HepG2 (cell line): Measurements from ENCODE around the gene TCFL5. TPM values are rescaled to one million over a fixed set of nuclear protein-coding genes. Genes with fewer than 3 reads are reported as not detected.

Source experiments
- ETV6 ChIP-seq: sonication (generic); formaldehyde crosslinking; conservative IDR thresholded peaks from 2 replicates; pipeline ENCODE4 v1.4.0; 2020; ENCODE audit warnings: missing genetic modification reagents
- FOXC1 ChIP-seq: sonication (generic); formaldehyde crosslinking; IDR thresholded peaks from 2 replicates; pipeline ENCODE4 v1.8.0; 2022; ENCODE audit warnings: mild to moderate bottlenecking, missing genetic modification reagents, borderline replicate concordance
- KDM1A ChIP-seq: IDR thresholded peaks from 2 replicates; pipeline ENCODE4 v1.6.1; 2016; ENCODE audit warnings: missing compliant biosample characterization
- KDM5A ChIP-seq: fragments of 200-600 bp; sonication (generic); IDR thresholded peaks from 2 replicates; pipeline ENCODE4 v1.7.0; 2018; ENCODE audit warnings: antibody characterized with exemption, mild to moderate bottlenecking, low read length, borderline replicate concordance
- MAZ ChIP-seq, 2 experiments: sonication (generic) in 1 of 2; formaldehyde crosslinking in 1 of 2; IDR thresholded peaks; 2 replicates each; pipeline versions ENCODE4 v1.5.0 to v1.6.1; 2012 to 2020; ENCODE audit warnings: low read depth in 2 of 2, mild to moderate bottlenecking in 2 of 2, borderline replicate concordance in 1 of 2, improper control_type of control experiment in 1 of 2, low read length in 1 of 2, missing genetic modification reagents in 1 of 2, moderate library complexity in 1 of 2
- NR2C2 ChIP-seq: sonication (generic); formaldehyde crosslinking; IDR thresholded peaks from 2 replicates; pipeline ENCODE4 v1.4.0; 2020; ENCODE audit warnings: missing genetic modification reagents, mild to moderate bottlenecking, moderate library complexity, borderline replicate concordance
- RELA ChIP-seq: sonication (generic); formaldehyde crosslinking; IDR thresholded peaks from 2 replicates; pipeline ENCODE4 v1.4.0; 2020; ENCODE audit warnings: missing genetic modification reagents
- SMAD9 ChIP-seq: sonication (generic); formaldehyde crosslinking; IDR thresholded peaks from 2 replicates; pipeline ENCODE4 v1.5.1; 2020; ENCODE audit warnings: mild to moderate bottlenecking, missing genetic modification reagents
- TBL1XR1 ChIP-seq: fragments of 150-350 bp; IDR thresholded peaks from 2 replicates; pipeline ENCODE4 v1.6.1; 2014; ENCODE audit warnings: borderline replicate concordance, low read length; ENCODE audit not compliant: partially characterized antibody
- TFE3 ChIP-seq: IDR thresholded peaks from 2 replicates; pipeline ENCODE4 v1.6.1; 2016
- ZBTB3 ChIP-seq: sonication (generic); formaldehyde crosslinking; IDR thresholded peaks from 2 replicates; pipeline ENCODE4 v1.4.0; 2020; ENCODE audit warnings: low read depth, mild to moderate bottlenecking, moderate library complexity, missing genetic modification reagents, borderline replicate concordance
- ZBTB34 ChIP-seq: sonication (generic); formaldehyde crosslinking; IDR thresholded peaks from 2 replicates; pipeline ENCODE4 v1.8.0; 2022; ENCODE audit warnings: mild to moderate bottlenecking, missing genetic modification reagents
- ZFP91 ChIP-seq: sonication (generic); formaldehyde crosslinking; IDR thresholded peaks from 2 replicates; pipeline ENCODE4 v1.9.0; 2022; ENCODE audit warnings: missing genetic modification reagents, mild to moderate bottlenecking, borderline replicate concordance
- ZNF292 ChIP-seq: sonication (generic); formaldehyde crosslinking; IDR thresholded peaks from 2 replicates; pipeline ENCODE4 v1.8.1; 2022; ENCODE audit warnings: mild to moderate bottlenecking, low read depth, missing genetic modification reagents, borderline replicate concordance
- ZNF337 ChIP-seq: sonication (generic); formaldehyde crosslinking; IDR thresholded peaks from 2 replicates; pipeline ENCODE4 v1.5.1; 2020; ENCODE audit warnings: missing genetic modification reagents, low read depth, mild to moderate bottlenecking, borderline replicate concordance
- ZNF607 ChIP-seq: sonication (generic); formaldehyde crosslinking; IDR thresholded peaks from 2 replicates; pipeline ENCODE4 v1.5.1; 2020; ENCODE audit warnings: missing genetic modification reagents, mild to moderate bottlenecking, borderline replicate concordance
- polyA plus RNA-seq, 8 experiments: library from polyadenylated mRNA; depleted of rRNA in 3 of 8; stranded (reverse) in 7 of 8; unstranded in 1 of 8; fragments of >200 nt; fragmentation: Illumina TruSeq in 4 of 8; extraction: Trizol in 4 of 8; gene quantifications; 2 replicates each; pipeline versions ENCODE4 v1.2.1 to v1.2.3, GENCODE V29; 2011 to 2016; ENCODE audit warnings: low read depth in 4 of 8, missing spikeins in 1 of 8, mixed read lengths in 1 of 8; ENCODE audit not compliant: insufficient read depth in 1 of 8
- total RNA-seq, 5 experiments: library from RNA; depleted of rRNA; stranded (reverse); fragments of >200 nt; fragmentation: Illumina TruSeq; extraction: Trizol; gene quantifications; 2 replicates each; pipeline ENCODE4 v1.2.3, GENCODE V29; 2016; ENCODE audit warnings: low read depth in 1 of 5
- TF ChIP-seq, protein P1 (sequence below): IDR thresholded peaks from 2 replicates; pipeline ENCODE4 v1.6.1; 2016; ENCODE audit warnings: low read depth
- TF ChIP-seq, protein P2 (sequence below): sonication (generic); formaldehyde crosslinking; IDR thresholded peaks from 2 replicates; pipeline ENCODE4 v1.4.0; 2020; ENCODE audit warnings: missing genetic modification reagents

TCFL5 gene
- total and polyA plus RNA-seq, 2 of the 13 experiments (the other 11 are each of a cell fraction or from before 2014, with no cell fraction given), result 14.8 to 20.0 TPM

- 0 out of 2 replicates have a peak, but pooled peaks have one; percentile 9 for TF ChIP-seq ZBTB34 (CRISPR knock-in tag)
- TF ChIP-seq SMAD9 (CRISPR knock-in tag), result no peak
- no peak for TF ChIP-seq KDM5A
- TF ChIP-seq NR2C2 (CRISPR knock-in tag), result no peak; the same call in 1 of the 2 replicates
- no peak for TF ChIP-seq MAZ (IDR thresholded peaks at IDR 0.05; ENCODE audit: borderline replicate concordance, low read depth, low read length)
- no peak for TF ChIP-seq MAZ (CRISPR knock-in tag; IDR thresholded peaks at IDR 0.05; ENCODE audit: low read depth)
- no peak for TF ChIP-seq KDM1A
- TF ChIP-seq, protein P1, sequence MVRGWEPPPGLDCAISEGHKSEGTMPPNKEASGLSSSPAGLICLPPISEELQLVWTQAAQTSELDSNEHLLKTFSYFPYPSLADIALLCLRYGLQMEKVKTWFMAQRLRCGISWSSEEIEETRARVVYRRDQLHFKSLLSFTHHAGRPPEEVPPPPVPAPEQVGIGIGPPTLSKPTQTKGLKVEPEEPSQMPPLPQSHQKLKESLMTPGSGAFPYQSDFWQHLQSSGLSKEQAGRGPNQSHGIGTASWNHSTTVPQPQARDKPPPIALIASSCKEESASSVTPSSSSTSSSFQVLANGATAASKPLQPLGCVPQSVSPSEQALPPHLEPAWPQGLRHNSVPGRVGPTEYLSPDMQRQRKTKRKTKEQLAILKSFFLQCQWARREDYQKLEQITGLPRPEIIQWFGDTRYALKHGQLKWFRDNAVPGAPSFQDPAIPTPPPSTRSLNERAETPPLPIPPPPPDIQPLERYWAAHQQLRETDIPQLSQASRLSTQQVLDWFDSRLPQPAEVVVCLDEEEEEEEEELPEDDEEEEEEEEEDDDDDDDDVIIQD (CRISPR knock-in tag), result no peak
- peak; percentile 83; the same call in 1 of the 2 replicates for TF ChIP-seq ZNF607 (CRISPR knock-in tag)
- TF ChIP-seq ZBTB3 (CRISPR knock-in tag), result no peak
- no peak for TF ChIP-seq TBL1XR1
- TF ChIP-seq TFE3, result no peak
- 0 out of 2 replicates have a peak, but pooled peaks have one; percentile 46 for TF ChIP-seq ZFP91 (CRISPR knock-in tag)
- TF ChIP-seq FOXC1 (CRISPR knock-in tag), result no peak
- TF ChIP-seq, protein P2, sequence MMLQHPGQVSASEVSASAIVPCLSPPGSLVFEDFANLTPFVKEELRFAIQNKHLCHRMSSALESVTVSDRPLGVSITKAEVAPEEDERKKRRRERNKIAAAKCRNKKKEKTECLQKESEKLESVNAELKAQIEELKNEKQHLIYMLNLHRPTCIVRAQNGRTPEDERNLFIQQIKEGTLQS (CRISPR knock-in tag), result peak; percentile 5; the same call in 1 of the 2 replicates
- no peak for TF ChIP-seq ZNF292 (CRISPR knock-in tag)
- no peak for TF ChIP-seq RELA (CRISPR knock-in tag)
- TF ChIP-seq ETV6 (CRISPR knock-in tag), result no peak
- TF ChIP-seq ZNF337, result no peak
These were observed 46.3 kb downstream of the TCFL5 start (continued) for GRCh38 chr20:62815066-62815991.
